CD4-positive, alpha-beta T cell treated with Interleukin-12 subunit alpha and Interleukin-12 subunit beta, for 1 hour (primary cell): ENCODE data around the gene MRPL53.

ENCODE experiments used
- DNase-seq: peaks from one replicate; pipeline ENCODE4 v3.0.0-alpha.2; 2020

The MRPL53 gene

DNA sequence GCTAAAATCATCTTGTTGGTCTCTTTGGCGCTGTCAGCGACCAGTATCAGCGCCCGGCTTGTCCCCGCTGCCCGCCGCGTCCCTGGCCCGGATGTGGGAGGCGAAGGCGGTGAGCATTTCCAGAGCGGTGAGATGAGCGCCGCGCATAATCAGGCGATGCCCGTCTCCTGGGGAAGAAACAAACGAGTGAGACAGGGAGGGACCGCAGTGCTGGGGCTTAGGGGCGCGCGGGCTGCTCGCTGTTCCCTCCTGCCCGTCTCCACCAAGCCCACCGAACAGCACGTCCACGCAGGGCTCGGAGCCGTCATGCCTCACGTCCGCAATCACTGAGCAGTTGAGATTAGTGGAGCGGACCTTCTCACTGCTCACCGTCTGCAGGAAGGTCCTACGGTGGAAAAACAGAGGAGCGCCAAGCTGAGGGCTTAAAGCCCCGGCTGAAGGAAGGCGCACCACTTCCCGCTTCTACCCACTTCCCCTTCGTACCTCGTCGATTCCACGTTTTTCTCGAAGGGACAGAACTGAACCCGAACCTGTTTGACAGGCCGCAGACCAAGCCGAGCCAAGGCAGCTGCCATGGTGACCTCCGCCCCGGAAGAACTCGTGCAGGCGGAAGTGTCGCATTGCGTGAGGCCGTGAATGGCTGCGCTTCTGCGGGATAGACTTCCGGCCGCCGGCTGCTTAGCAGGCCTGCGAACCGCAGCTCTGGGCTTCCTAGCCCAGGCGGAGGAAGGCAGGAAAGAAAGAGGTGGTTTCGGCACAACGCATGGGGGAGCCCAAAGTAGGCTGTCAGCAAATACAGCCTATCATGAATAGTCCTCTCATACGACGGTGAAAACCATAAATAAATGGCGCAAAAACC lies at the start of gene MRPL53:
MRPL53 (minus strand) TSS at position 595 of the 859 bp plus-strand sequence; CDS start at position 575, 20 bp downstream.
- peak; percentile 96 for DNase-seq

GRCh38 chr2:74516650-74517049 lies 44.2 kb upstream of the MRPL53 start:
- no peak for DNase-seq

DNA sequence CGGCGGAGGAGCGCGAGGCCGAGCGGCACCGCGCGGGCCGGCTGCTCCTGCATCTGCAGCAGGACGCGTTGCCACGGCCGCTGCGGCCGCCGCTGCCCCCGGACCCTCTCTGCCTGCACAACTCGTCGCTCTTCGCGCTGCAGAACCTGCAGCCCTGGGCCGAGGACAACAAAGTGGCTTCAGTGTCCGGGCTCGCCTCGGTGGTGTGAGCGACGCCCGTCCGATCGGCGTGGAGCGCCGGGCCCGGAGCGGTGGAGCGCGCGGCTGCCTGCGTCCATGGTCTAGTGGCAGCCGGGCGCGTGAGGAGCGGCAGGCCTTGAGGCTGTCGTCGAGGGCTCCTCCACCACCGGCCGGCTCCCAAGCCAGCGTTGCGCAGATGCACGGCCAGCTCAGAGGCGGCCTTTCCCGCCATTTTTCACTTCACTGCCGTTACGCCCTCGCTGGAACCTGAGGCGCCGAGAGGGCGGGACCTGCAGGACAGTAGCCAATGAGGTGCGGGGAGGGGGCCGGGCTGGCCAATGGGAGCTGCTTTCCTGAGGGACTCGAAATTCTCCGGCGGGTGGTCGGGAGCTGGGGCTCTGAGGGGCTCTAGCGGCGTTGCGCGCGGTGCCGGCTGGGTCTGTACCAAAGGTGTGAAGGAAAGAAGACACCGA lies 43.6 kb upstream of the MRPL53 start:
- peak; percentile 81 for DNase-seq

- no peak for DNase-seq
Measured at GRCh38 chr2:74515271-74515980, 42.9 kb upstream of the MRPL53 start.

DNA sequence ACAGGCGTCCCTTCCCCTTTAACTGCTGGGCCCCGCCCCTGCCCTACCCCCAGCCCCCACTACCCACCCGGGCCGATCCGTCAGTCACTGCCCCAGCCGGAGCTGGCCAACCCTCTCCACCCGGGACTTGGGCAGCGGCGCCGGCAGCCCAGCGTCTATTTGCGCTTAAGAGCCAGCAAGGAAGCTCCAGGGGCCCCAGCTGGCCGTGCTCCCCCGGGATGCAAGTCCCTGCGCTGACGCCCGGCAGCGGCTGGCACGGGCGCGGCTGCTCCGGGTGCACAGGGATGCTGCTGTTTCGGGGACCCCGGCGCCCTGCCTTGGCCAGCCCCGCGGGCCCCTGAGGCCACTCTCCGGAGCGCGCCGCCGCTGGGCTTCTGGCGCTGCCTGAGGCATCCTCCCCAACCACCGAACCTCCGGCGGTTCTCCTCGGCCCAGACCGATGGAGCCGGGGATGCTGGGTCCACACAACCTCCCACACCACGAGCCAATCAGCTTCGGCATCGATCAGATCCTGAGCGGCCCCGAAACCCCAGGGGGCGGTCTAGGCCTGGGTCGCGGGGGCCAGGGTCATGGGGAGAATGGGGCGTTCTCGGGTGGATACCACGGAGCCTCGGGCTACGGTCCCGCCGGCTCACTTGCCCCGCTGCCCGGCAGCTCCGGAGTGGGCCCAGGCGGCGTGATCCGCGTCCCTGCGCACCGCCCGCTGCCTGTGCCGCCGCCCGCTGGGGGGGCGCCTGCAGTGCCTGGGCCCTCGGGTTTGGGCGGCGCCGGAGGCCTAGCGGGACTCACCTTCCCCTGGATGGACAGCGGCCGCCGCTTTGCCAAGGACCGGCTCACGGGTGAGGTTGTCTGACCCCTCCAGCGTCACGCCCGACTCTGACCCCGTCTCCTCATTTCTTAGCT lies 42.1 kb upstream of the MRPL53 start, which contains the start of gene TLX2:
TLX2 (plus strand) TSS at position 83 of the 903 bp plus-strand sequence; CDS start at position 440, 357 bp downstream.
- no peak for DNase-seq

DNA sequence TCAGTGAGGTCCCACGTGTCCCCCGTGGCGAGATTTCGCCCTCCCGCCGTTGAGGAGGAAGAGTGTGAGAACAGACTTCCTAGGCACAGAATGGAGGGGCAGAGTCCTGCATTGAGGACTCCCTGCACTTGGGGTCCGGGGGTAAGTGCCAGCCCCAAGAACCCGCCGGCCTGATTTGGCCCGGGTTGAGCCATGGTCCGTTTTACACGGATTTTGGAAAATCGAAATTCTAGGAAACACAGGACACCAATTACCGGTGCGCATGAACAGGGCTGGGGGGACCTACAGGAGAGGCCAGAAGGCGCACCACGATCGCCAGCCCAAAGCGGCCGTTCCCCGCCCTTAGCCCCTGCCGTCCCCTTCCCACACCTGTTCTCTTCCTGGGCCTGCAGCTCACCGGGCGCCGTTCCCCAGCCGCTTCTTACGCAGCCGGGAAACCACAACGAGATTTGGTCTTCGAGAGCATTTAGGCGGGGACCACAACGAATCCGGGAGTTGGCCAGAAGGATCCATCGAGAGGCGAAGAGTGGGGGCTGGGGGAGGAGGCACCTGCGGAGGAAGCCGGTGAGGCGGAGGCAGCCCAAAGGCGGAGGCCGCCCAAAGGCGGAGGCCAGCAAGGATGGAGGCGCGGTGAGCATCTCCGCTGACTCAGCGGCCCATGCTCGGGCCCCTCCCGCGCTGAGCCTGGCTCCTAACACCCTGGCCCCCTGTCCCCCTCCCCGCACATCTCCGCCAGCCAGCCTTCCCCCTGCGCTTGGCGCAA lies 41.3 kb upstream of the MRPL53 start:
- DNase-seq, result peak; percentile 38

DNA sequence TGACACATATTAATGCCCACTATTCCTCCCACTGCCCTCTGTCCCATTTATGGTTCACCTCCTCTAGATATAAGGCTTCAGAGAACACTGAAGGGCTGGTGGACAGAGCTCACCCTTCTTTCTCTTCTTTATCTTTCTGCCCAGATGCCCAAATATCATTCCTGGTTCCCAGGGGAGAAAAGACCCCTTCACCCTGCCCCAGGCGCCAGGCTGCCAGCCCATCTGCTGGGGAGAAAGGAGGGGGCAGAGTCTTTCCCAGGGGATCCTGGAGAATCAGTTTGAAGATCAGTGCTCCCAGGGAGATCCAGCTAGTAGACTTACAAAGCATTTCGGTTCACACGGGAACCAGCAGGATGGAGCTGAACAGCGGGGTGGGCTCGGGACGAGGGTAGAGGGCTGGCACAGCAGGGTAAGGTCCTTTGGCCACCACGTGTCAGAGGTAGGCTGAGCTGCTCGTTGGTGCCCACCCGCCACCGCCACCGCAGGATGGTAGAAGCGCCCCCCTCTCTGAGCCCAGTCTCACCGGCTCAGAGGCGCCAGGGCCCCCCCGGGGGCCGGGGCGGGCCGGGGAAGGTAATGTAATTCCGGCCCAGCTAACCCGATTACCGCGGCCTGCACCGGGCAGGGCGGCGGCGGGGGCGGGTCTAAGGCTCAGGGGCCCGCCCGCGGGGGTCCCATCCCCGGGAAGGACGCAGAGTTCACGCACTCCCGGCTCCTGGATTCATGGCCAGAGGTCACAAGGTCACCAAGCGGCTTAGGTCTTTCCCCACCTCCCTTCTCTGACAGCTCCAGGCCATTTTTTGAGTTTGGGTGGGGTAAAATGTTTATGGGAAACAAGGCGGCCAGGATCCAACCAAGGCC lies 40.5 kb upstream of the MRPL53 start:
- no peak for DNase-seq

- DNase-seq, result no peak
Measured at GRCh38 chr2:74511104-74511989, 38.9 kb upstream of the MRPL53 start.

DNA sequence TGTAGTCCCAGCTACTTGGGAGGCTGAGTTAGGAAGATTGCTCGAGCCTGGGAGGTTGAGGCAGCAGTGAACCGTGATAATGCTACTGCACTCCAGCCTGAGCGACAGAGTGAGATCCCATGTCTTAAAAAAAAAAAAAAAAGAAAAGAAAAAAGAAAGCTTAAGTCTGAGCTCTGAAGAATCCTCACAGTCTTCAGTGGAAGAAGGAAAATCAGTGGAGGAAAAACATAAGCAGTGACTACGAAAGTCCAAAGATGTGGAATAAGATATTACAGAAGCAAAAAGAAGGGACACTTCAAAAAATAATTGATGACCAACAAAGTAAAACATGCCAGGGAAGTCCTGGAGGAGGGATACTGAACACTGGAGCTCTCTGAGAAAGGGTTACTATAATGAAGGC lies 37.8 kb upstream of the MRPL53 start:
- no peak for DNase-seq

- DNase-seq, result no peak
Measured at GRCh38 chr2:74507926-74508520, 35.5 kb upstream of the MRPL53 start.

GRCh38 chr2:74507145-74507925 lies 34.9 kb upstream of the MRPL53 start, which contains the start of gene PCGF1:
Gene PCGF1, minus strand, starts transcription at chr2:74507695. Its CDS starts 27 bp downstream, at chr2:74507668.
- DNase-seq, result peak; percentile 98

DNA sequence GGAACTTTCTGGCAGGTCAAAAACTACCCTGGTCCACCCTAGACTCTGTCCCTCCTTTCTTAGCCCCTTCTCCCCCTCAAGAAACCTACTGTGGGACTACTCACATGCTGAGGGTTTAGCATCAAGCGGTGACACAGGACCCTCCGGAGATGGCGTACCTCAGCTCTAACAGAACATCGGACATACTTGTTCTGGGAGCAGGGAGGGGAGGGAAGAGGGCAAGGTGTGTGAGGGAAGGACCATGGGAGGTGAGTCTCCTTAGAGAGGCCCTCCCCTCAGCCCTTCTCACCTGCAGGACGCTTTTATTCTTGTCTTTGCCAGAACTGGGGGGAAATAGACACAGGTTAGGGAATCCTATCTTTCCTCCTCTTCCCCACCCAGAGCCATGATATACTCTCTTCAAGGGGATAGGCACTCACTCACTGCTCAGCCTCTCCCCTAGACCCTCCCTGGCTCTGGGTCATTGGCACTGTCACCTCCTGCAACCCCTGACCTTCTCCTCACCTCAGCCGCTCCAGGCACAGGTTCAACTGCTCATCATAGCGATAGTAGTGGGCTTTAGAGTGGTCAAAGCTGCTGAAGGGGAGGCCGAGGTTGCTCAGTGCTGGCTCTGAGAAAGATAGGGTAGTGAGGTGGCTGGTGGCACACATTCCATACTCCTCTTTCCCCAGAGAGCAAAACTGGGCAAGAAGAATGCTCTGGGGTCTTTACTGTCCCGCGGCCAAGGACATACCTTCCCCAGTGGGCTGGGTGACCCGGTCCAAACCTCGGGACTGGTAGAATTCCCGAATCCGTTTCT lies 33.2 kb upstream of the MRPL53 start:
- no peak for DNase-seq

DNA sequence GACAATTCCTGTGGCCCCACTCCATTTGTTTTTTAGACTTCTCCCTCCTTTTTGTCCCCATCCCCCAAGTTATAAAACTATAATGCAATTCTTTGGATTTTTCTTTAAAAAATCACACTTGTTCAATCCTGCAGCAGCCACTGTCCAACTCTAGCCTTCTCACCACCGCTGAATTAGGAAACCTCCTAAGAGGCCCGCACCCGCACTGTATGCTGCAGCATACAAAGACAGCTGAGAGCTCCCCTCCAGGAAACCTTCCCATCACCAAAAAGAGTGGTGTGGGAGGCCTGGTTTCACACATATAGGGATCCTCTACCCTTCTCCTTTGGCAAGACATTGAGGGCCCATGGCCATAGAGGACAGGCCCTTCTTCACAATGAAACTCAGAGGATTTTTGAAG lies 32.1 kb upstream of the MRPL53 start:
- DNase-seq, result no peak

DNA sequence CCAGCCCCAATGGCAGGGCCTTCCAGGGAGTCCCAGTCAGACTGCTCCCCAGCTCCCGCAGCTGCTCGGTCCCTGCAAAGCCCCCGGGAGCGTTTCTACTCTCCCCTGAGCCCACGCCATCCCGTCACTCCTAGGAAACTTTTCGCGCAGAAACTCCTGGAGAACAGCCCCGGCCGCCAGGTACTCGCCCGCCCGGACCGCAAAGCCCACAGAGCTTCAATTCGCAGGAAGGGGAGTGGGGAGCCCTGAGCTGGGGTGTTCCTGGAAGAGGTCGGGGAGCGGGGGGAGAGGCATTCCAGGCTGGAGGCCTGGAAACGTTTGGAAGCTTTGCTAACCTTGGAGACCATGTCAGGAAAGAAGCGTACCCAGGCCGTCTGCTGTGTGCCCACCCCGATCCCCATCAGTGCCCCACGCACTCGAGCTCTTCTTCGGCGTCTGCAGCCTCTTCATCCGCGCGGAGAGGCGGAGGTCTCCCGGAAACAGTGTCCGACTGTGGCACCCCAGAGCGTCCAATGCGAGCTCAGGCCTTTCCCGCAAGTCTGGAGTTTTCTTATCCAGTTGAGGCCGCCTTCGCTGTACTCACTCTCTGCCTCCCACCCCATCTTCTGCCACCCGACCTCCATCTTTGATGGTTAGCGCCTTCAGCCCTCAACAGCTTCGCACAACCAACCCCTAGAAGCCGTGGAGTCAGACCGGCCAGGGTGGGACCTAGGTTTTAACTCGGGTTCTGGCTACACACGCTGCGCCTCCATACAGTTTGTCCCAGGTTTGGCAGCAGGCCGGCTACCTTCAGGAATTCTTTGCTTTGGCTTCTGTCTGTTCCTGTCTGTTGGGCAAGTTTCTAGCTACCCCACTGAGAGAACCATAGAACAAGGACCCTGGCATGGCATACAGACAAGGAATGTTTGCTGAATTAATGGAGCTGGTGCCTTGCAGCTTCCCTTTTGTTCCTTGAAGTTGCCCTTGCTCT lies 31.3 kb upstream of the MRPL53 start:
- no peak for DNase-seq

DNA sequence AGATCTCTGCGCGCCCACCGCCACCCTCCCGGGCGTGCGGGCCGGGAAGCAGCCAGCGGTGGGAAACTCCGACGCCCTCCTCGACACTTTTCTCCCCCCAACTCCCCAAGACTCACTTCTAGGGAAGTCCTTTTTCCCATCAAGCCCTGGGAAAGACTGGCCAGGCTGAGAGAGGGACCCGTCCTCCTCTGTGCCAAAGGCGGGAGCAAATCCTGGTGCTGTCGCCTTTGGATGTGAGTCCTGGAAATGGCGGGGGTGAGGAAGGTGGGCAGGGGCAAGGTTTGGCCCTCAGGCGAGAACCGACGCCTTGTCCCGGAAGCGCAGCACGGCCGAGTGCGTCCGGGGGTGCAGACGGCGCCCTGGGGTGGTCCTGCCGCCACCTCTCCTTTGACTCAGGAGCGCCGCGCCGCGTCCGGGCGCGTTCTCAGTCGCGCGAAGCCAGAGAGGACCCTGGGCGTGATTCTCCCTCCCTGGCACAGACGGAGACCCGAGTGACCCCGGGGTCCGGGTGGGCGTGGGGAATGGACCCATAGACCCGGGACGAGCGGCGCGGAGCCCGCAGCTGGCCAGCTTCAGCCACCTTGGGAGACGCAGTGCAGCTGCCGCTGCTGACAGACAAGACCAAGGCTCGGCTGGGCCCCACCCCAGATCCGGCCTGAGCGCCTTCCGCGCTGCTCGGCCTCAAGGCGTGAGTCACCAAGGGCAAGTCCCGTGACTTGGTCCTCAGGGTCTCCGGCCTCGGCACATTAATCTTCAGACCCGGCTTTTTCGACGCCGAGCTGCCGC lies 30.4 kb upstream of the MRPL53 start:
- peak; percentile 48 for DNase-seq
